Psoas muscle (tissue), 8 donors: ENCODE measurements around the gene CAMSAP1. TPM values are rescaled to one million over a fixed set of nuclear protein-coding genes. Genes with fewer than 3 reads are reported as not detected.

ENCODE experiments used
- ATAC-seq, 4 donors: fragments of 200-7000 bp; cut with Tn5 transposase; one replicate each; pipeline ENCODE4 v1.9.1; 2020; ENCODE audit warnings: moderate library complexity in 3 of 4, mild to moderate bottlenecking in 2 of 4
- DNase-seq, 2 donors: peaks; one replicate each; pipeline ENCODE4 v3.0.0-alpha.2; 2020
- H3K27ac ChIP-seq: fragments of 200-600 bp; one replicate; pipeline ENCODE4 v1.8.0; 2022
- H3K27me3 ChIP-seq, 3 donors: fragments of 200-600 bp in 1 of 3; one replicate each; pipeline versions ENCODE4 v1.6.1 to v1.8.0; 2013 to 2022; ENCODE audit warnings: low read length in 2 of 3, mild to moderate bottlenecking in 2 of 3, moderate library complexity in 1 of 3; ENCODE audit not compliant: insufficient read depth in 3 of 3
- H3K36me3 ChIP-seq, 2 donors: fragments of 200-600 bp in 1 of 2; one replicate each; pipeline versions ENCODE4 v1.6.1 to v1.8.0; 2013 to 2022; ENCODE audit warnings: low read depth in 1 of 2, mild to moderate bottlenecking in 1 of 2, moderate library complexity in 1 of 2; ENCODE audit not compliant: insufficient read depth in 1 of 2
- H3K4me1 ChIP-seq: fragments of 200-600 bp; one replicate; pipeline ENCODE4 v1.8.0; 2022
- H3K4me3 ChIP-seq: fragments of 200-600 bp; one replicate; pipeline ENCODE4 v1.8.0; 2022; ENCODE audit warnings: mild to moderate bottlenecking
- H3K9me3 ChIP-seq: fragments of 200-600 bp; one replicate; pipeline ENCODE4 v1.8.0; 2022
- WGBS, 3 donors: extraction: QIAGEN DNeasy Blood & Tissue Kit; methylation state at CpG; one replicate each; pipeline versions ENCODE4 v1.1.6 to v1.1.7; 2013; 5-methylcytosine and 5-hydroxymethylcytosine counted together
- intact Hi-C, 2 donors: fragments of 100-400 bp; cut with DNase I; formaldehyde crosslinking; loops; one replicate each; pipeline versions ENCODE4 v1.11.0 to v1.14.2; 2022
- polyA plus RNA-seq, 3 donors: library from polyadenylated mRNA; stranded (reverse); fragments of 200-250 nt; gene quantifications; one replicate each; pipeline ENCODE4 v1.2.3, GENCODE V29; 2013
- total RNA-seq, 4 donors: library from RNA; stranded (reverse); fragmentation: NEBNext Ultra II Directional in 2 of 4; extraction: Animal tissue kit (Norgen Biotek cat#: 25700) in 2 of 4; gene quantifications; one replicate each; pipeline versions ENCODE4 v1.2.1 to v1.2.4, GENCODE V29; 2021 to 2023
- TF ChIP-seq, protein P1 (sequence below): fragments of 200-600 bp; IDR thresholded peaks from one replicate; pipeline ENCODE4 v1.8.0; 2022; ENCODE audit warnings: antibody characterized with exemption
- donor health status: healthy with polysubstance abuse.
- donor health status: DM: no; HTN: no; CAD: no; lungs with moderate emphysema.
- donor health status: Bipolar disorder and iron deficiency.
- donor health status: healthy.
- donor health status: DM: yes; HTN: yes; CAD: no.
- donor health status: DM: no; HTN: no; CAD: no.
- donor health status: DM: no; HTN: no; CAD: no.
- donor health status: DM: yes; HTN: yes; CAD: no.

Gene CAMSAP1
- total and polyA plus RNA-seq, 7 donors: 21.3 to 51.5 (median 41.5) TPM

DNA sequence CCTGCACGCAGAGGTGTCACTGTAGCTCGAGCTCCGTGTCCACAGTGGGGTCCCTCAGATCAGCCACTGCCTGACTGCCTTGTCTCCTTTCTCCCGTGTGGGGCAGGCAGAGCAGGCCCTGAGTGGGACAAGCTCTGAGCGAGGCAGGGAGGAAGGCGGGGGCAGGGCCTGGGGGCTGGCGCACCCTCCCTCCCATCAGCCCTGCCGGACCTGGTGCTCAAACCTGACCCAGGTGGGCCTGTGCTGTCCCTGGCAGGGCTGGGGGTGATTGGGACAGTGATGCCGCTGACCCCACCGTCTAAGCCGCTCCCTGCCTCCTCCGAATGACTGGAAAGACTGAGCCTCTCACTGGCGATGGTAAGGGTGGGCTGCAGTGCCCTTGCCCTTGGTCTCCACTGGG, 144.4 kb downstream of the CAMSAP1 start:
- Histone ChIP-seq H3K27ac (no peak overlapping the region), H3K4me3 (no peak overlapping the region), H3K27me3 (no peaks in the 10 kb centered on the region), H3K4me1 (peaks cover 1% of the 10 kb centered on the region), H3K36me3 (no peaks in the 10 kb centered on the region), H3K9me3 (no peaks in the 10 kb centered on the region)
- WGBS, 3 donors: 86 to 94% (median 94%) methylated on average over 13 of the region's 13 CpGs
- intact Hi-C loops: no loop called here
- TF ChIP-seq, protein P1, sequence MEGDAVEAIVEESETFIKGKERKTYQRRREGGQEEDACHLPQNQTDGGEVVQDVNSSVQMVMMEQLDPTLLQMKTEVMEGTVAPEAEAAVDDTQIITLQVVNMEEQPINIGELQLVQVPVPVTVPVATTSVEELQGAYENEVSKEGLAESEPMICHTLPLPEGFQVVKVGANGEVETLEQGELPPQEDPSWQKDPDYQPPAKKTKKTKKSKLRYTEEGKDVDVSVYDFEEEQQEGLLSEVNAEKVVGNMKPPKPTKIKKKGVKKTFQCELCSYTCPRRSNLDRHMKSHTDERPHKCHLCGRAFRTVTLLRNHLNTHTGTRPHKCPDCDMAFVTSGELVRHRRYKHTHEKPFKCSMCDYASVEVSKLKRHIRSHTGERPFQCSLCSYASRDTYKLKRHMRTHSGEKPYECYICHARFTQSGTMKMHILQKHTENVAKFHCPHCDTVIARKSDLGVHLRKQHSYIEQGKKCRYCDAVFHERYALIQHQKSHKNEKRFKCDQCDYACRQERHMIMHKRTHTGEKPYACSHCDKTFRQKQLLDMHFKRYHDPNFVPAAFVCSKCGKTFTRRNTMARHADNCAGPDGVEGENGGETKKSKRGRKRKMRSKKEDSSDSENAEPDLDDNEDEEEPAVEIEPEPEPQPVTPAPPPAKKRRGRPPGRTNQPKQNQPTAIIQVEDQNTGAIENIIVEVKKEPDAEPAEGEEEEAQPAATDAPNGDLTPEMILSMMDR: no peak
- DNase-seq (no peak), ATAC-seq (no peak)

DNA sequence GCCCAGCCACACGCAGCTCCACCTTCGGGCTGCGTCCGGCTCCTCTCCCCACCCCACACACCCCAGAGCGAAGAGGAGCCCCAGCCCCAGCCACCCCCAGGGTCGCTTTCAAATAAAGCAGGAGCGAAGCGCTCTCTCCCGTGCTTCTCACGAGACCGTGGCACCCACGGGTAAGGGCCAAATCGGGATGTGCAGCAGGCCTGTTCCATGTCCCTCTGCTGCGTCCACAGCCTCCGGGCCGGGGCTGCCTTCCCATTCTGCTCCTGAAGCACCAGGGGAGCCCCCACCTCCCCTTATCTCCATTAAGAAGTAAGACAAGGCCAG, 145.5 kb downstream of the CAMSAP1 start:
- TF ChIP-seq, protein P1: no peak
- H3K4me3 ChIP-seq: no peak overlapping the region
- intact Hi-C loops: no loop called here
- 88 to 91% (median 90%) methylated on average over 16 of the region's 16 CpGs for WGBS, 3 donors
- no peak for DNase-seq
- H3K36me3 ChIP-seq: no peaks in the 10 kb centered on the region
- H3K27ac ChIP-seq: no peak overlapping the region
- H3K27me3 ChIP-seq: no peaks in the 10 kb centered on the region
- no peak for ATAC-seq
- no peaks in the 10 kb centered on the region for H3K9me3 ChIP-seq
- peaks cover 9% of the 10 kb centered on the region for H3K4me1 ChIP-seq

DNA sequence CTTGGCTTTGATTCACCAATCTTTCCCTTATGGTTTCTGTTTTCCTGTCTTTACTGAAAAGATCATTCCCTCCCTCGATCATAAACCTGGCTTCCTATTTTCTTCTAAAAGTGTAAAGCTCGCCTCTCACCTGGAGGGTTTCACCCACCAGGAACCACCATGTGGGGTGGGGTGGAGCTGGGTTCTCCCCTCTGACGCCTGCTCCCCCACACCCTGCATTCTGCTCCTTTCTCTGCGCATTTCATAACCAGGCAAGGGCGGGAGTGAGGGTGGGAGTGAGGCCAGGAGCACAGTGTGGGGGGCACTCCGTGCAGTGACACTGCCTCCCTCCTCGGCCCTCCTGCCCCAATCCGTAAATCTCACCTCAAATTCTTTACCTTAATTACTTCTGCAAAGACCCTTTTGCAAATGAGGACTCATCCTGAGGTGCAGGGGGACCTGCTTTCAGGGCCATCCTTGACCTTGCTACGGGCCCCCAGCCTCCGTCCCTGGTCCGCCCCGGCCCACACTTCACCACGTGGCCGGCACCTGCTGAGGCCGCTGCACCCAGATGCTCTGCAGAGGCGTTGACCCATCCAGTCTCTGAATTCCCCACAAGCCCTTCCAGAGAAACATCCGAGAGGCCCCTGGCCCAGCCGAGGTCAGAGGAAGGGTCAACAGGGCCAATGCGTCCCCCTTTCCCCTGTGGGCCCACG, 146.0 kb downstream of the CAMSAP1 start:
- 79 to 84% (median 83%) methylated on average over 20 of the region's 20 CpGs for WGBS, 3 donors

DNA sequence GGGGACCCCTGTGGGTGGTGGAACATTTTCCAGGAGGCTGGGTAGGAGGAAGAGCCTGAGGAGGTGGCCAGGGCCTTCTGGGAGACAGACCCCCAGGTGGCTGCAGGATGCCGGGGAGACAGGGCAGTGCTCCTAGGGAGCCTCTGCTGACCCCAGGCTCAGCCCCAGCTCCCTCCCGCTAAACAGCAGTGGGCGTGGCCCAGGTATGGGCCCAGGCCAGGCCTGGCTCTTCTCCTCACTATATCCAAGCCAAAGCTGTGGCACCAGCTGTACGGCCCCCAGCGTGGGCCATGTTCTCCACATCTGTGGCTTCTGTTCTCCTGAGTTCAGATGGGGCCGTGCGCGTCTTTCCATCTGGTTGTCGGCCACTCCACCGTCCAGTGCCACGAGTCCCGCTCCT, 146.9 kb downstream of the CAMSAP1 start:
- intact Hi-C loops: no loop called here
- peaks cover 9% of the 10 kb centered on the region for H3K4me1 ChIP-seq
- WGBS, 3 donors: 52 to 68% (median 62%) methylated on average over 11 to 12 of the region's 12 CpGs
- no peak overlapping the region for H3K27ac ChIP-seq
- no peaks in the 10 kb centered on the region for H3K27me3 ChIP-seq
- no peaks in the 10 kb centered on the region for H3K9me3 ChIP-seq
- no peak overlapping the region for H3K4me3 ChIP-seq
- ATAC-seq (no peak), DNase-seq (no peak)
- TF ChIP-seq, protein P1: no peak
- H3K36me3 ChIP-seq: no peaks in the 10 kb centered on the region

More for the DNA sequence above, 146.0 kb downstream of the CAMSAP1 start:
- TF ChIP-seq, protein P1: no peak
- H3K4me1 ChIP-seq: peaks cover 9% of the 10 kb centered on the region
- H3K27me3 ChIP-seq: no peaks in the 10 kb centered on the region
- H3K4me3 ChIP-seq: no peak overlapping the region
- no peak for ATAC-seq
- no peaks in the 10 kb centered on the region for H3K9me3 ChIP-seq
- no peaks in the 10 kb centered on the region for H3K36me3 ChIP-seq
- H3K27ac ChIP-seq: no peak overlapping the region
- intact Hi-C loops: no loop called here
- DNase-seq: no peak
